NB4 (cell line): ENCODE measurements around the gene ANKRD33.

Source experiments
- CTCF ChIP-seq: IDR thresholded peaks from one replicate; pipeline ENCODE4 v1.5.1; 2012; ENCODE audit warnings: low read depth, low read length
- MYC ChIP-seq: IDR thresholded peaks from 2 replicates; pipeline ENCODE4 v1.6.1; 2011; ENCODE audit warnings: low read depth, low read length
- POLR2A ChIP-seq: IDR thresholded peaks from 2 replicates; pipeline ENCODE4 v1.6.1; 2011; ENCODE audit warnings: mild to moderate bottlenecking; ENCODE audit not compliant: insufficient read length; ENCODE audit errors: extremely low read depth
- TF ChIP-seq, protein P1 (sequence below): IDR thresholded peaks from 2 replicates; pipeline ENCODE4 v1.6.1; 2011; ENCODE audit warnings: low read depth, low read length

DNA sequence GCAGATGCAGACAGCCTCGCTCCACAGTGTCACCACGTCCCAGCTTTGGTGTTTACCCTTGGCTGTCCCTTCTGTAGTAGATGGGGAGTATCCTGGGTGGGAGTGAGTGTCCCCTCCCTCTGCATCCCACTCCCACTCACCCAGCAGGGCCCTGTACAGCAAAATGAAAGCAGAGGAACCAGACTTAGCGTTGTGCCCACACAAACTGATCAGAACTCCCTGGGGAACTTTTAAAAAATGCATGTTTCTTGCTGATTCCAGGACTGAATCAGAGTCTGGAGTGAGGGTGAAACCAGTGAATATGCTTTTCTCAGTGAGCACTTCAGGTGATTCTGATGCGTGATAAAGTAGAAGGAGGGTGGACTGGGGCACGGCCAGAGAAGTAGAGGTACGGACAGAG is 22.3 kb downstream of the ANKRD33 start:
- no peak for TF ChIP-seq CTCF
- TF ChIP-seq POLR2A: no peak
- TF ChIP-seq, protein P1, sequence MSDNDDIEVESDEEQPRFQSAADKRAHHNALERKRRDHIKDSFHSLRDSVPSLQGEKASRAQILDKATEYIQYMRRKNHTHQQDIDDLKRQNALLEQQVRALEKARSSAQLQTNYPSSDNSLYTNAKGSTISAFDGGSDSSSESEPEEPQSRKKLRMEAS: no peak
- no peak for TF ChIP-seq MYC
